GM19467 (cell line): ENCODE measurements around the gene DPYD.

Source experiments
- ATAC-seq: cut with Tn5 transposase; IDR thresholded peaks from one replicate; pipeline ENCODE4 v1.9.1; 2021; ENCODE audit warnings: mild to moderate bottlenecking, moderate library complexity; ENCODE audit not compliant: unreplicated experiment

DPYD gene

GRCh38 chr1:97792655-97793054 is 128.2 kb downstream of the DPYD start:
- no peak for ATAC-seq

GRCh38 chr1:97791251-97791650 is 129.6 kb downstream of the DPYD start:
- no peak for ATAC-seq

- no peak for ATAC-seq
These were observed 133.6 kb downstream of the DPYD start for GRCh38 chr1:97787231-97787630.

- ATAC-seq: no peak
These were observed 136.2 kb downstream of the DPYD start for GRCh38 chr1:97784661-97785060.

GRCh38 chr1:97783751-97784150 is 137.1 kb downstream of the DPYD start:
- ATAC-seq: no peak

- ATAC-seq: no peak
These were observed 139.0 kb downstream of the DPYD start for GRCh38 chr1:97781762-97782337.

GRCh38 chr1:97780884-97781283 is 139.9 kb downstream of the DPYD start:
- ATAC-seq: no peak

GRCh38 chr1:97778718-97779117 is 142.1 kb downstream of the DPYD start:
- no peak for ATAC-seq

GRCh38 chr1:97770376-97770775 is 150.5 kb downstream of the DPYD start:
- ATAC-seq: no peak

GRCh38 chr1:97767381-97767780 is 153.5 kb downstream of the DPYD start:
- ATAC-seq: no peak

GRCh38 chr1:97764991-97765390 is 155.8 kb downstream of the DPYD start:
- no peak for ATAC-seq

- no peak for ATAC-seq
These were observed 159.2 kb downstream of the DPYD start for GRCh38 chr1:97761637-97762036.

GRCh38 chr1:97759078-97759477 is 161.8 kb downstream of the DPYD start:
- no peak for ATAC-seq

- no peak for ATAC-seq
These were observed 162.2 kb downstream of the DPYD start for GRCh38 chr1:97758541-97759057.

- no peak for ATAC-seq
These were observed 174.9 kb downstream of the DPYD start for GRCh38 chr1:97745912-97746311.

GRCh38 chr1:97744977-97745376 is 175.9 kb downstream of the DPYD start:
- no peak for ATAC-seq

- no peak for ATAC-seq
These were observed 177.7 kb downstream of the DPYD start for GRCh38 chr1:97743129-97743528.

GRCh38 chr1:97740891-97741290 is 179.9 kb downstream of the DPYD start:
- ATAC-seq: no peak

GRCh38 chr1:97739596-97740103 is 181.2 kb downstream of the DPYD start:
- ATAC-seq: no peak

GRCh38 chr1:97738270-97738669 is 182.6 kb downstream of the DPYD start:
- no peak for ATAC-seq

- ATAC-seq: no peak
These were observed 190.6 kb downstream of the DPYD start for GRCh38 chr1:97730271-97730670.

GRCh38 chr1:97728436-97728835 is 192.4 kb downstream of the DPYD start:
- no peak for ATAC-seq

GRCh38 chr1:97727029-97727428 is 193.8 kb downstream of the DPYD start:
- ATAC-seq: no peak
